ENCODE measurements around the gene ABCD4. TPM values are rescaled to one million over a fixed set of nuclear protein-coding genes. Genes with fewer than 3 reads are reported as not detected.

ABCD4 gene
- total RNA-seq, 1 experiment from 2014 or later = 22.9 TPM

DNA sequence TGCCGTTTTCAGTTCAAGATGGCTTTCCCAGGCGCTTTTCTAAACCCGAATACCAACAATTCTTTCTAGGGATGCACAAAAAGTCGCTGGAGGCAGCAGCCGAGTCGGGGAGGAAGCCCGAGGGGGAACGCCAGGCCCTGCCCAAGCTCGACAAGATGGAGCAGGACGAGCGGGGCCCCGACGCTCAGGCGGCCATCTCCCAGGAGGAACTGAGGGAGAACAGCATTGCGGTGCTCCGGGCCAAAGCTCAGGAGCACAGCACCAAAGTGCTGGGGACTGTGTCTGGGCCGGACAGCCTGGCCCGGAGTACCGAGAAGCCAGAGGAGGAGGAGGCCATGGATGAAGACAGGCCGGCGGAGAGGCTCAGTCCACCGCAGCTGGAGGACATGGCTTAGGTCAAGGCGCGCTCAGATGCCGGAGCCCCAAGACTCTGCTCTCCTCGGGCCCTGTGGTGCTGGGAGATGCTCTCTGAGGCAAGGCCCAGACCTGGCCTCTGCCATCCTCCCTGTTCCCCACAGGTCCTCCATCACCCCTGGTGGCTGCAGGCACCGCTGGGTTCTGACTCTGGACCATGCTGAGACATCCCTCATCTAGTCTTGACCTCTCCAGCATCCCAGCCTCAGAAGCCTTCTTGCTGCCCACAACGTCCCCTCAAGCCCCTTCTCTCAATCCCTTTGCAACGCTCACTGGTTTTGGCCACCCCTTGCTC is 42.1 kb downstream of the ABCD4 start:
- no peak for DNase-seq (ENCODE audit: low read depth)

DNA sequence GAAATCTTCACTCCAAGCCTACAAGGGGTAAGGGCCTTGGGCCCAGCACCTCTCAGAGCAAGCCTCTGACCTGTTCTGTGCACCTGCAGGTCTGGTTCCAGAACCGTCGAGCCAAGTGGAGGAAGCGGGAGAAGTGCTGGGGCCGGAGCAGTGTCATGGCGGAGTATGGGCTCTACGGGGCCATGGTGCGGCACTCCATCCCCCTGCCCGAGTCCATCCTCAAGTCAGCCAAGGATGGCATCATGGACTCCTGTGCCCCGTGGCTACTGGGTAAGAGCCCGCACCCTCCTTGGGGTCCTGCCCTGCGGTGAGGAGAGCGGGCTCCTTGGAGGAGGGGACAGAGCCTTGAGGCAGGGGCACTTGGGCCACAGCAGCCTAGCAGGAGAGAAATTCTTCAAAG is 43.2 kb downstream of the ABCD4 start:
- no peak for DNase-seq (ENCODE audit: low read depth)

DNA sequence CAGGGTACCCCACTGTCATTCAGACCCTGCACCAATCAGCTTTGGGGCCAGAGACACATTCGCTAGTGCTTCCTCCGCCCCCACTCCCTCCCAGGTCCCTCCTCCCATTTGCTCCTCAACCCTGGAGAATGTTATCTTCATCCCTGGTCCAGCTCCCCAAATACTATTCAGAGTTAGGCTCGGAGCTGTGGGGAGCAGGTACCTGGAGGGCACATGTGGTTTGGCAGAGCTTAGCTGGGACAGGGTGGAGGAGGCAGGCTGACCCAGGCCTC is 44.0 kb downstream of the ABCD4 start:
- DNase-seq (ENCODE audit: low read depth) = no peak

DNA sequence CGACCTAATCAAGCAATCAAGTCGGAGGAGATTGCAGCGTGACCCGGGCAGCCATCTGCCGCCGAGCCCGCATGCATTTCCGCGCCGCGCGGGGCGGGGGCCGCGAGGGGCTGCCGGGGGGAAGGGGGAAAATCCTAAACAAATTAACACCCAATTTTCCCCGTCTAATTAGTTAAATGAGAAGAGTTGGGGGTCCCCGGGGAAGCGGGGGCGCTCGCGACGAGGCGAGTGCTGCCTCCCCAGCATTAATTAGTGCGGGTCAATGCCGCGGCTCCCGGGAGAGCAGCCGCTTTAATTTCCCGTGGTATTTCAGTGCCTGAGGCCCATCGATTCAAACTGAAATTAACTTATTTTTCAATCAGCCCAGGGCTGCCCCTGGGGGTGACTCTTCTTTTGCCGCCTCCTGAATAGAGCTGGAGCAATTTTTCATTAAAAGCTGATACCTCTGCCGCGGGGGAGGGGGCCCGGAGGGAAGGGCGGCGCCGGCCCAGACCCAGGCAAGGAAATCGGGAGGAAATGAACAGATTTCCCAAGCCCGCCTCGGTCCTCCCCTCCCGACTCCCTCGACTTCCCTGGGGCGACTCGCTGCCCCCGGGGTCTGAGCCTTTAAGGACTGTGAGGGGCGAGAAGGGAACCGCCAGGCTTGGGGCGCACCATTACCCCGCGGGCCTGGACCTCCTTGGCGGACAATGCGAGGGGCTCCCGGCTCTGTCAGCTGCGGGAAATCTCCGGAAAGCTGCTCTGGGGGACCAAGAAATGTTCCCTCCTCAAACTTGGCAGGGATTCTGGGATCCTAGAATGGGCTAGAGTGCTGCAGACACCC is 44.6 kb downstream of the ABCD4 start:
- no peak for DNase-seq (ENCODE audit: low read depth)

DNA sequence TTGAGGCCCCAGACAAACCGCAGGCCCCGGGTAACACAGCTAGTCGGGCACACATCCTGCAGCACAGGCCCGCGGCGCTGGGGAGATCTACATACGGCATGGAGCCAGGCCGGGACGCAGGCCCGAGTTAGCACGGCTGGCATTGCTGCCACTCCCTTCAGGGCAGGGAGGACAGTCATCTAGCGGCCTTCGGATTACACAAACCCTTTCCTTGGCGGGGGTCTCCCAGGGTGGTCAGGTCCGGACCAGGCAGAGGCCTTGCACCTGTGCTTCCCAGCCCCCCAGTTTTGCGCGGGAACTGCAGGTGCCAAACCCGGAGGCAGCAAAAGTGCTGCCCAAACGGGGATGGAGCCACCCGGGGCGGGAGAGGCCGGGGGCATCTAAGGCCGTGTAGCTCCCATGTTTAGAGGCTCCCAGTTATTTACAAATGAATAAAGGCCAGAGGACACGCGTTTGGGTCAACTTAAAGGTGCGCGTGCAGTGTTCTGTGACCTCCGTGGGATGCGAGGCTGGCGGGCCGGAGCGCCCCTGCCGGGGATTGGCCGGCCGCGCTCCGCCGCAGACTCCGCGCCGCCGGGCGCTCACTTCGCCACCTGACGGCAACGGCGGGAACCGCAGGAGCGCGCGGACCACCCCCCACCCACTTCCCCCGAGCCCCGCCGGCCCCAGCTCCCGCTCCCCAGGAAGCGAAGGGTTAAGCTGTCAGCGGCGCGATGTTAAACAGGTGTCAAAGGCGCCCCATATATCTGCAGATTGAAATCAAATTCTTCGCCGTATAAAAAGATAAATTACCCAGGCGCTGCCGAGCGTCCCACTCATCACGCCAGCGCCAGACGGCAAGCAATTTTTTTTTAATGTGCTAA is 45.4 kb downstream of the ABCD4 start:
- DNase-seq (ENCODE audit: low read depth) = no peak

DNA sequence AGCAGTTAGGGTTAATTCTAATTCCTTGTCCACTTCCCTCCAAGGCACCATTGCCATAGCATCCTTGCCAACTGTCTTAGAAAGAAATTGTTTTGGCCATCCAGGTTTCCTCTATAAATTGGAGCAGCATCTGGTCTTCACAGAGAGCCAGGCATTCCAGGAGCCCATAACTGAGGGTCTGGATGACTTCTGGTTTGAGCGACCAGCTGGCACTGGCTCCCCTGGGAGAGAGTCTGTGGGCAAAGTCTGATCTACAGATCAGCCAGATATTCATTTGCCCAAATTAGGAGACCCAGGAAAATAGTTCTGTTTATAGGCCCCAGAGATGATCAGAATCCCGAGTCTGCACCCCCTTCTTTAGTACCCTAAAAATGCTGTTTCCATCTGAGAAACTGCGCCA is 47.5 kb downstream of the ABCD4 start:
- no peak for DNase-seq (ENCODE audit: low read depth)

DNA sequence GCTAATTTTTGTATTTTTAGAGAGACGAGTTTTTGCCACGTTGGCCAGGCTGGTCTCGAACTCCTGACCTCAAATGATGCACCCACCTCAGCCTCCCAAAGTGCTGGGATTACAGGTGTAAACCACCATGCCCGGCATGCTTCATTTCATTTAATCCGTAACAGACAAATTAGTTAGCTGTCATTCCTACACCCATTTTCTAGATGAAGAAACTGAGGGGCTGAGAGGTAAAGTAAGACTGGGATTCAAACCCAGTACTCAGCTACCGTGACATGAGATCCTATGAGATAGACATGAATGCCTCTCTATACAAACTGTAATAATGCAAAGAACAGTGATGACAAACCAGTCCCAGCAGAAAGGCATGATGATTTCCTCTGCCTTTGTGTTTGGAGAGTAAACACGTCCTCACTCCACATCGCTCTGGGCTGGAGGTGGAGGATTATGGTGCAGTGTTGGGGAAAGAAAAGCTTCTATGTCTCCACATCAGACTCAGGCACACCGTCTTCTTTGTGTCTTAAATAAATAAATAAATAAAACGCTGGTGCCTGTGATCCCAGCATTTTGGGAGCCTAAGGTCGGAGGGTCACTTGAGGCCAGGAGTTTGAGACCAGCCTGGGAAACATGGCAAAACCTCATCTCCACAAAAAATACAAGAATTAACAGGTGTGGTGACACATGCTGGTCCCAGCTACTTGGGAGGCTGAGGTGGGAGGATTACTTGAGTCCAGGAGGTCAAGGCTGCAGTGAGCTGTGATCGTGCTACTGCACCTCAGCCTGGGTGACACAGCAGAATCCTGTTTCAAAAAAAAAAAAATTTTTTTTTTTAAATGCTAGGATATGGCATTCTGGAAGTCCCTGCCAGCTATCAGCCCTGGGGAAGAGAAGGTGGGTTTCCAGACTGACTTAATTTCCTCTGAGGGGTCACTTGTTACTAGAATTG is 53.0 kb downstream of the ABCD4 start:
- DNase-seq (ENCODE audit: low read depth) = no peak

DNA sequence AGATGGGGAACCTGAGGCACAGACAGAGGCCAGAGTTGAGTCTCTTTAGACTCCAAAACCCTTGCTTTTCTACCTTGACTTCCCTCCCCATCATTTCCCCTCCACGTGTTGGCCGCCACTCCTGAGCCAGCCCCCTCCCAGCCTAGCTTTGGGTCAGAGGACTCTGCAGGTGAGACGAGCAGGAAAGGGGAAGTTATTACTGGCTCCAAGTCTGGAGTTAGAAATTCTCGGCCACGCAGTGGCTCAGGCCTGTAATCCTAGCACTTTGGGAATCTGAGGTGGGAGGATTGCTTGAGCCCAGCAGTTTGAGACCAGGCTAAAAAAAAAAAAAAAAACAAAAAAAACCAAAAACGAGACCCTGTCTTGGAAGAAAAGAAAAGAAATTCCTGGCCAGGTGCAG is 54.7 kb downstream of the ABCD4 start:
- DNase-seq (ENCODE audit: low read depth) = no peak

DNA sequence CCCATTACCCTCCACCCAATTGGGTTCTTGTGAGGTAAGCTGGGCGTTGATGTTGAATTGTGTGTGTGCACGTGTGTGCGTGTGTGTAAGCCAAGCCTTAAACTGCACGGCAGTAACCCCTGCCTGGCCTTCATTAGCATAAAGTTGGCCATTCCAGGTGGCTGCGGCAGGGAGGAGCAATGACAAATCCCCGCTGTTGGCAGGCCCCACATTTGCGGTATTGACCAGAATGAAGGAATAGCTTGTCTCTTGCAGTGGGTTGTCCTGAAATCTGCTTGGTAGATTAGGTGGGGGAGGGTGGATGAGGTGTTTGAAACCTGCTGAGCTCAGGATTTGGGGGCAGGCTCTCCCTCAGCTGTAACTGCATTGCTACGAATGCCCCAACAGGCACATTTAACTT is 56.2 kb downstream of the ABCD4 start:
- DNase-seq (ENCODE audit: low read depth) = no peak

DNA sequence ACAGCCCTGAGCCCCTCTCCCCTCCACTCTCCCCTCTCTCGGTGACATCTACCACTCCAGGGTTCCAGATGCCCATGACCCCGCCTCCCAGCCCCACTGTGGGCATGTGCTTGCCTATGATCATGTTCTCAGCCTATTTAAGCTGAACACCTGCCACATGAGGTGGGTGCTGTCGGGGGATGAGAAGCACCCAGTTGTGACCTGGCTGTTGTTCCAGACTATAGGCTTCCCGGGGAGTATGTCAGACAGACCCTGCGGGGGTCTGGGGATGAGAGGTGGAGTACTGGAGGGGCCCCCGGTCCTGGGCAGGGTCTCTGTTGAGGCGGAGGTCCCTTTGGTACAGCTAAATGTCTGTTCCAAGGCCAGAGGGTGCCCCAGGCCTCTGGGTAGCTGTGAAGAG is 57.4 kb downstream of the ABCD4 start:
- DNase-seq (ENCODE audit: low read depth) = no peak

DNA sequence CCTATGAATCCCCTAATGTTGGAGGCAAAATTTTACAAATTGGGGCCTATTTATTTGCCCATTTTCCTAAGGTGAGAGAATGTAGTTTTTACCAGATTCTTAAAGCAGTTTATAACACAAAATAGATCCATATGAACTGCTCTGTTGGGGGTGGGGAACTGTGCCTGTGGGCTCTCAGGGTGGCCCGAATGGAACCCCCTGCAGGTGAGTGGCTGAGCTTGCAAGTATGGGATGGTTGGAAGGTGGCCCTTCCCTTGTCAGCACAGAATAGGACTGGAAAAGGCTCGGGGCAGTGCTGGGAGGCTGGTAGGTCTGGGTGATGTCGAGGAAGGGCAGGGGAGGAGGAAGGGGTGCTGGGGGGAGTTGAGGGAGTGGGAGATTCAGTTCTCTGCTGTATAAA is 58.6 kb downstream of the ABCD4 start:
- DNase-seq (ENCODE audit: low read depth) = no peak

DNA sequence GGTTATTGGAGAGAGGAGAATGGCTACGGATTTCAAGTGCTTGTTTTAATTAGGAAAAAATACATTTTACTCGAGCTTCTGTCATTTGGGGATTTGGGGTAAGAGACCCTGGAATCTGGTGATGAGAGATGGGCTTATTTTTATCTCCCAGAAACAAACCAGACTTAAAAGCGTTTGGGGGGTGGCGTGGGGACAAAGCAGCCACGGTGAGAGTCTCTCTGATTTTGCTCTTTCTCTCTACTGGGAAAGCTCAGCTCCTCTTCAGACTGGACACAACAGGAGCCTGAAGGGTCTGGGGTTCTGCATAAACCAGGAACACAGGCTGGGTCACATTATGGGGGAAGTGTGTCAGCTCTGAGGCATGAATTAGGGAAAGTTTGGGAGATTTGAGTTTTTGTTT is 59.7 kb downstream of the ABCD4 start:
- no peak for DNase-seq (ENCODE audit: low read depth)

DNA sequence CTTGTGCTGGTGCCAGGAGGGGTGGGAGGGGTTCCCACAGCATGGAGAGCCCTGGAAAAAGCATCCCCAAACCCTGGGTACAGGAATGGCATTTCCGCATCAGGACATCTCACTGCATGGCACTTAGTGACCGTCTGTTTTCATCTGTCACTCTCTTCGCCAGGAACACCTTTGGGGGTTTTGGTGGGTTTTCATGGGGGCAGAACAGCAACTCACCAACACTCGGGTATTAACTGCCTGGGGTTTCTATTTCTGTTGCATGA is 60.0 kb downstream of the ABCD4 start:
- no peak for DNase-seq (ENCODE audit: low read depth)

DNA sequence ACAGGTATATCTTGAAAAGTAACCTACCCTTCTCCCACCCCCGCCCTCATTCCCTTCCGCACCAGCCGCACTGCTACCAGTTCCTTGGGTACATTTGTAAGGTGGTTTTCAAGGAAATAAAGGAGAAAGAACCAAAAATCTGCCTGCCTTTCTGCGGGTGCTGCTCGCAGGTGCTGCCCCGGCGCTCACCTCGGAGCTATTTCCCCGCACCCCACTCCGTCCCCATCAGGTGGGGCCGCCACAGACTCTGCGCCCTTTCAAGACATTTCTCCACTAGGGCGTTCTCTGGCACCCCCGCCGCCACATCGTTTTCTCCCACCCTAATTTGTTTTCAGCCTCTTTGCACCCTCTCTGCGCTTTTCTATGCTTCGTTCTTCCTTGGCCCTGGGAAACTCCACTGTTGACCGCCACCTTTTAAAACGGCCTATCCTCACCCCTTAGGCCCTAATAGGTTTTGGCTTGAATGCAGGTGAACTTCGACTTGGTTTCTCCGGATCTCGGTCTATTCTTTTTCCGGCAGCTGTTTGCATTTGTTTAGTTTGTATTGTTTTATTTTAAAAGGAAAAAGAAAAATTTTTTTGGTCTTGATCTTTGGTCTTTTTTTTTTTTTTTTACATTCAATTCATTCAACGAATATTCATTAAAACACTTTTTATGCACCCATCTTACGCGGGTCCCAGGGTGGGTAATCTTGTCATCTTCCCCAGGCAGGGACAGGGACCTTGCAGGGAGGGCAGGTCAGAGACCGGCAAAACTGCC is 60.5 kb downstream of the ABCD4 start:
- DNase-seq (ENCODE audit: low read depth) = no peak

DNA sequence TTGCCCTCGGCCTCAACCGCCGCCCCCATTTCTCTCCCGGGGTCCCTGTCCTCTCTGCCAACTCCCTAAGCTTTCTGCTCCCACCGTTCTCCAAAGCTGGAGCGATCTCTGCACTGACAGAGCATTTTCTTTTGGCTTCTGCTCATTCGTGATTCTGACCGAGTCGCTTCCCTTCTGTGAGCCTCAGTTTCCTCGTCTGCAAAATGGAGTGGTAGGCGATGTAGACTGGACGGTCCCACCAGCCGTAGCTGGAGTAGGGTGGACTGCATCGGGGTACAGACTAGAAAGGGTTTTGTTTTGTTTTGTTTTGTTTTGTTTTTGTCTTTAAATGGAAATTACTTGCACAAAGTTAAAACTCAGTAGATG is 61.1 kb downstream of the ABCD4 start:
- no peak for DNase-seq (ENCODE audit: low read depth)

DNA sequence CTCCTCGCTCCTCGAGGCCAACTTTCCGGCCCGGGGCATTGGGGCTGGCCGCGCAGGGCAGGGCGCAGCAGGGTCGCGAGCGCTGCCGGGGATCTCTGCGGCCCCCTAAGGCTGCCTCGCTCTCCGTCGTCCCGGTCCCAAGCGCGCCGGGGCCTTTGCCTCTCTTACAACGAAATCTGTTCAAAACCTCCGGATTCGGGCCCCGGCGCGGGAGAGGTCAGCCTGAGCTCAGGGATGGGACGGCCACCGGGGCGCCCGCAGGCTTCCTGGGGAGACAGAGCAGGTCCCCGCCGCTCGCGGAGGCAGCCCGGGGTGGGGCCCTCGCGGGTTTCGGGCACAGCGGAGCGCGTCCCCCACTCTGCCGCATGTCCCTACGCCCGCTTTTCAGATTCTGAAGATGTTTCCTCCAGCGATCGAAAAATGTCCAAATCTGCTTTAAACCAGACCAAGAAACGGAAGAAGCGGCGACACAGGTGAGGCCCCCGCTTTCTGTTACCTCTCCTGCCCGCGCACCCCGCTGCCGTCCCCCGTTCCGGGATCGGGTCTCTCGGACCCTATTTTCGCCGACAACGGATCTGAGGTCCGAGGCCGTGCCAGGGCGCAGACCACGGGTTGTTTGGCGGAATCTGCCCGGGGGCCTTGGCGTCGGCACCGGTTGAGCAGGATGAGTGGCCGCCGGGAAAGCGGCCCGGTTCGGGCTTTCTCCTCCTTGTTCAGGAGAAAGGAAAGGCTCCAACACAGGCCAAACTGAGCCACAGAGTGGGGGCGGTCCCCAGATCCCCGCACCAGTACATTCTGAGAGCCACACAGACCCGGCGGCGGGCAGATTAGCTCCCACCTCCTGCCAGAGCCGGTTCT is 61.7 kb downstream of the ABCD4 start:
- DNase-seq (ENCODE audit: low read depth) = no peak

DNA sequence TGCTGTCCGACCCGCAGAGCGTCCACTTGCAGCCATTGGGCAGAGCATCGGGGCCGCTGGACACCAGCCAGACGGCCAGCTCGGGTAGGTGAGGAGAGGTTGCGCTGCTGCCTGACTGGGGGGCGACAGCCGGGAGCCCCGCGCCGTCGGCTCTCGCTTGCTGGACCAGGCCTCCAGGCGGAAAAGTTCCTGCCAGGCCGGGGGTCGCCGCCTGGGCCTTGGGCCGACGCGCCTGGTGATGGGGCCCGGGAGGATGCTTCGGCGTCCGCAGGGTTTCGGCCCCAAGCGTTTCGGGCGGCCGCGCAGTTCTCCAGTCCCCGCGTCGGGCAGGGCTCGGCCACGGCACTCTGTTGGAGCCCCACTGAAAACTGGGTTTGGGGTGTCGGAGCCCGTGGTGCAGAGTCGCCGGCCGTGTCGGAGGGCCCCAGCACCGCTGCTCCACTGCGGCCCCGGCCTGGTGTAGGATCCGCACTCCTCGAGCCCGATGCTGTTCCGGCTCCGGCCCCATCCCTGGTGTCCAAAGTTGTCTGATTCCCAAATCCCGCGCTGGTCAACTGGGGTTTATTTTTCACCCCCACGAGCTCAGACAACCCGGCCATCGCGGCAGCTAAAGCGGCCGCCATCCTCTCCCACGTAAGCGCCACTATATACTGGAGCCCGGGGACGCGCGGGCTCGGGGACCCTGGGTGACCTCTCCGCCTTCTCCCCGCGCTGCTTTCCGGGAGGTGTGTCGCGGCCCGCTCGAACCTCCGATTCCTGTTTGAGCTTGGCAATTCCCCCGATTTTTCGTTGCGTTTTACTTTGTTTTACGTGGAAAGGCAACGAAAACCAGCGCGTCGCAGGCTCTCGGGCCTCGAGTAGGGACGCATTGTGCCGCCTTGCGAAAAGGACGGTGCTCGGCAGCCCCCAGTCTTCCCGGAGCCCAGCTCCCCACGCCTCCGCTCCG is 62.6 kb downstream of the ABCD4 start:
- no peak for DNase-seq (ENCODE audit: low read depth)

DNA sequence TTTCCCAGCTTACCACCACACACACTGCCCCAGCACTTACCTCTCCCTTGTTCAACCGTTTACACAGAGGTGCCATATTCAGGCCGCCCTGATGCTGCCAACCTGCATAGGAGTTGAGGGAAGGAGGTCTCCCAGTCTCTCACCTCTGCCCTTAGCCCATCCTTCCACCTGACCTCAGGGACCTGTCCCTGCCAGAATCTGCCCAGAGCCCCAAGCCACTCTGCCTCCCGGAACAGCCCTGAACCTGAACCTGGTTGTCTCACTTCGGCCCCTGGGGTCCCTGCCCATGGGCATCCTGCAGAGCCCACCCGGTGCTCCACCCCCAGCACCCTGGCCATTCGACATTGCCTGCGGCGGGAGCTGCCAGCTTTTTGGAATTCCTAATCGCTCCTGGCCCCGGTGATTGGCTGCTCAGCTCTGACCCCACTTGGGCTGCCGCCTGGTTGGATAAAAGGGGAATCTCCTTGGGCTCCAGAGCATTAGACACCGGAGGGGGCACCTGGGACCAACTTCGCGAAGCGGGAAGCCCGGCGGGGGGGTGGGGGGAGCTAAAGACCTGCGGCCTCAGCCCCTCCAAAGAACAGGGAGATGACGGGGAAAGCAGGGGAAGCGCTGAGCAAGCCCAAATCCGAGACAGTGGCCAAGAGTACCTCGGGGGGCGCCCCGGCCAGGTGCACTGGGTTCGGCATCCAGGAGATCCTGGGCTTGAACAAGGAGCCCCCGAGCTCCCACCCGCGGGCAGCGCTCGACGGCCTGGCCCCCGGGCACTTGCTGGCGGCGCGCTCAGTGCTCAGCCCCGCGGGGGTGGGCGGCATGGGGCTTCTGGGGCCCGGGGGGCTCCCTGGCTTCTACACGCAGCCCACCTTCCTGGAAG is 63.5 kb downstream of the ABCD4 start, which contains the start of gene VSX2:
TSS of gene VSX2 (plus strand) at position 476 of the 874 bp plus-strand sequence. CDS start at position 589, 113 bp downstream.
- no peak for DNase-seq (ENCODE audit: low read depth)

All from HT1080 (cell line).